Measurements from ENCODE around the gene DENND6A.
A peak's percentile ranks its signal among the peaks of the same experiment; 100 is the strongest.

Gene DENND6A

GRCh38 chr3:57605683-57606082 is 87.2 kb downstream of the DENND6A start:
- no peak for TF ChIP-seq CTCF (IDR thresholded peaks at IDR 0.05; ENCODE audit: borderline replicate concordance, insufficient read depth, low read depth, low read length)

GRCh38 chr3:57604971-57605370 is 87.9 kb downstream of the DENND6A start:
- TF ChIP-seq CTCF (IDR thresholded peaks at IDR 0.05; ENCODE audit: borderline replicate concordance, insufficient read depth, low read depth, low read length) = no peak
- H3K4me3 ChIP-seq (ENCODE audit: low read depth, low read length) = no peak overlapping the region

More at GRCh38 chr3:57605683-57606082, 87.2 kb downstream of the DENND6A start:
- H3K4me3 ChIP-seq (ENCODE audit: low read depth, low read length) = no peak overlapping the region

GRCh38 chr3:57600195-57600594 is 92.7 kb downstream of the DENND6A start:
- no peak overlapping the region for H3K4me3 ChIP-seq (ENCODE audit: low read depth, low read length)
- no peak for TF ChIP-seq CTCF (IDR thresholded peaks at IDR 0.05; ENCODE audit: borderline replicate concordance, insufficient read depth, low read depth, low read length)

GRCh38 chr3:57598765-57599360 is 94.0 kb downstream of the DENND6A start:
- peak overlapping the region; percentile 55 for H3K4me3 ChIP-seq (ENCODE audit: low read depth, low read length)
- TF ChIP-seq CTCF (IDR thresholded peaks at IDR 0.05; ENCODE audit: borderline replicate concordance, insufficient read depth, low read depth, low read length) = no peak

- TF ChIP-seq CTCF (IDR thresholded peaks at IDR 0.05; ENCODE audit: borderline replicate concordance, insufficient read depth, low read depth, low read length) = 0 out of 2 replicates have a peak, but pooled peaks have one; percentile 11
- peak within 1 kb of the TSS; percentile 98 for H3K4me3 ChIP-seq (ENCODE audit: low read depth, low read length)
These were observed 95.6 kb downstream of the DENND6A start, which contains the start of gene ARF4 for GRCh38 chr3:57597127-57597923. Gene ARF4 (minus strand): TSS chr3:57597344. CDS start chr3:57597140, 204 bp downstream.

- no peak for TF ChIP-seq CTCF (IDR thresholded peaks at IDR 0.05; ENCODE audit: borderline replicate concordance, insufficient read depth, low read depth, low read length)
- peak overlapping the region; percentile 98 for H3K4me3 ChIP-seq (ENCODE audit: low read depth, low read length)
These were observed 96.3 kb downstream of the DENND6A start for GRCh38 chr3:57596495-57597126.
